GM23338 (cell line): ENCODE results near the gene MYO18B. TPM values are rescaled to one million over a fixed set of nuclear protein-coding genes. Genes with fewer than 3 reads are reported as not detected.

Experiments
- ATAC-seq: fragments of 200-7000 bp; cut with Tn5 transposase; 3 replicates; pipeline ENCODE4 v1.9.1; 2020
- DNase-seq: peaks from one replicate; pipeline ENCODE4 v3.0.0-alpha.2; 2015; ENCODE audit warnings: low spot score
- H2AFZ ChIP-seq: fragments of 200-600 bp; sonication (generic); 2 replicates; pipeline ENCODE4 v1.8.0; 2016; ENCODE audit warnings: antibody characterized with exemption, mild to moderate bottlenecking, moderate library complexity
- H3F3A ChIP-seq: fragments of 200-600 bp; sonication (generic); replicated peaks from 2 replicates; pipeline ENCODE4 v1.8.0; 2017; ENCODE audit warnings: antibody characterized with exemption, mixed run types, low read depth
- H3K27ac ChIP-seq: fragments of 200-600 bp; sonication (generic); 2 replicates; pipeline ENCODE4 v1.6.1; 2016; ENCODE audit warnings: low read depth
- H3K27me3 ChIP-seq: fragments of 200-600 bp; sonication (generic); 2 replicates; pipeline ENCODE4 v1.8.0; 2016; ENCODE audit warnings: mild to moderate bottlenecking, mixed run types, moderate library complexity; ENCODE audit not compliant: insufficient read depth
- H3K36me3 ChIP-seq: fragments of 200-600 bp; sonication (generic); 2 replicates; pipeline ENCODE4 v1.8.0; 2016; ENCODE audit warnings: mild to moderate bottlenecking; ENCODE audit not compliant: insufficient read depth
- H3K4me1 ChIP-seq: fragments of 200-600 bp; sonication (generic); 2 replicates; pipeline ENCODE4 v1.8.0; 2016; ENCODE audit warnings: mild to moderate bottlenecking, moderate library complexity; ENCODE audit not compliant: insufficient read depth
- H3K4me2 ChIP-seq: fragments of 200-600 bp; sonication (generic); 2 replicates; pipeline ENCODE4 v1.7.1; 2017; ENCODE audit warnings: mixed run types
- H3K4me3 ChIP-seq: fragments of 200-600 bp; sonication (generic); 2 replicates; pipeline ENCODE4 v1.6.1; 2016; ENCODE audit warnings: mixed run types
- H3K79me2 ChIP-seq: fragments of 200-600 bp; sonication (generic); replicated peaks from 2 replicates; pipeline ENCODE4 v1.8.0; 2017; ENCODE audit warnings: mild to moderate bottlenecking; ENCODE audit not compliant: insufficient read depth
- H3K9me2 ChIP-seq: fragments of 200-600 bp; sonication (generic); 2 replicates; pipeline ENCODE4 v1.8.0; 2017; ENCODE audit not compliant: insufficient read depth
- H4K20me1 ChIP-seq: fragments of 200-600 bp; sonication (generic); replicated peaks from 2 replicates; pipeline ENCODE4 v1.8.0; 2017; ENCODE audit warnings: mild to moderate bottlenecking; ENCODE audit not compliant: insufficient read depth
- H3K27ac Mint-ChIP-seq: 2 replicates; pipeline ENCODE4 v1.8.0; 2020; ENCODE audit warnings: inconsistent platforms, mild to moderate bottlenecking, moderate library complexity, mixed read lengths
- H3K27me3 Mint-ChIP-seq: 3 replicates; pipeline ENCODE4 v1.8.0; 2022; ENCODE audit warnings: low read depth, mild to moderate bottlenecking, moderate library complexity, mixed read lengths, inconsistent platforms; ENCODE audit not compliant: insufficient read depth, poor library complexity
- H3K36me3 Mint-ChIP-seq: 3 replicates; pipeline ENCODE4 v1.8.0; 2021; ENCODE audit warnings: low read depth, mild to moderate bottlenecking, inconsistent platforms, moderate library complexity, mixed read lengths
- H3K4me1 Mint-ChIP-seq: 3 replicates; pipeline ENCODE4 v1.8.0; 2020; ENCODE audit warnings: mild to moderate bottlenecking, inconsistent platforms, mixed read lengths
- H3K4me3 Mint-ChIP-seq: 3 replicates; pipeline ENCODE4 v1.8.0; 2021; ENCODE audit warnings: moderate library complexity, mild to moderate bottlenecking, inconsistent platforms, mixed read lengths
- H3K9me3 Mint-ChIP-seq: 3 replicates; pipeline ENCODE4 v1.8.0; 2020; ENCODE audit warnings: moderate library complexity, mild to moderate bottlenecking, inconsistent platforms, mixed read lengths
- CREB1 ChIP-seq: fragments of 250-450 bp; sonication (Bioruptor Pico); IDR thresholded peaks from 2 replicates; pipeline ENCODE4 v1.5.0; 2020; ENCODE audit warnings: low read depth, mild to moderate bottlenecking, moderate library complexity
- EZH2 ChIP-seq: fragments of 200-600 bp; sonication (generic); IDR thresholded peaks from one replicate; pipeline ENCODE4 v1.8.0; 2017; ENCODE audit warnings: antibody characterized with exemption, mild to moderate bottlenecking, low read depth; ENCODE audit not compliant: unreplicated experiment
- EZH2phosphoT487 ChIP-seq: fragments of 200-600 bp; sonication (generic); IDR thresholded peaks from one replicate; pipeline ENCODE4 v1.8.1; 2018; ENCODE audit warnings: antibody characterized with exemption; ENCODE audit not compliant: unreplicated experiment
- JUNB ChIP-seq: IDR thresholded peaks from one replicate; pipeline ENCODE4 v1.6.1; 2016; ENCODE audit warnings: antibody characterized with exemption; ENCODE audit not compliant: unreplicated experiment
- NANOG ChIP-seq: IDR thresholded peaks from 2 replicates; pipeline ENCODE4 v1.6.1; 2016; ENCODE audit warnings: antibody characterized with exemption, borderline replicate concordance
- POLR2AphosphoS5 ChIP-seq: IDR thresholded peaks from 2 replicates; pipeline ENCODE4 v1.6.1; 2016; ENCODE audit warnings: antibody characterized with exemption, low read depth
- STAT1 ChIP-seq: IDR thresholded peaks from one replicate; pipeline ENCODE4 v1.6.1; 2016; ENCODE audit warnings: antibody characterized with exemption; ENCODE audit not compliant: unreplicated experiment
- ZNF114 ChIP-seq: fragments of 250-450 bp; sonication (Bioruptor Pico); IDR thresholded peaks from 2 replicates; pipeline ENCODE4 v1.5.0; 2020; ENCODE audit warnings: mild to moderate bottlenecking, moderate library complexity
- ZNF331 ChIP-seq: fragments of 250-450 bp; sonication (Bioruptor Pico); IDR thresholded peaks from 2 replicates; pipeline ENCODE4 v1.5.0; 2020; ENCODE audit warnings: low read depth, mild to moderate bottlenecking, moderate library complexity
- polyA plus RNA-seq: library from polyadenylated mRNA; unstranded; fragments of >200 nt; fragmentation: Nextera tagmentation; extraction: Ambion mirVana; gene quantifications from 2 replicates; pipeline ENCODE4 v1.2.1, GENCODE V29; 2016
- total RNA-seq: library from RNA; depleted of rRNA; stranded (reverse); fragments of >200 nt; shearing (Covaris generic); gene quantifications from 2 replicates; pipeline ENCODE4 v1.2.3, GENCODE V29; 2014
- TF ChIP-seq, protein P1 (sequence below), 2 experiments: fragments of 200-600 bp in 1 of 2; sonication (generic) in 1 of 2; conservative IDR thresholded peaks; 2 replicates each; pipeline versions ENCODE4 v1.5.1 to v1.6.1; 2016 to 2017; ENCODE audit warnings: antibody characterized with exemption in 2 of 2, low read depth in 2 of 2, mild to moderate bottlenecking in 2 of 2, moderate library complexity in 1 of 2
- TF ChIP-seq, protein P2 (sequence below): fragments of 250-450 bp; sonication (Bioruptor Pico); IDR thresholded peaks from 2 replicates; pipeline ENCODE4 v1.5.0; 2020; ENCODE audit warnings: mild to moderate bottlenecking, moderate library complexity
- TF ChIP-seq, protein P3 (sequence below): IDR thresholded peaks from 2 replicates; pipeline ENCODE4 v1.6.1; 2016; ENCODE audit warnings: antibody characterized with exemption
- TF ChIP-seq, protein P4 (sequence below): IDR thresholded peaks from one replicate; pipeline ENCODE4 v1.6.1; 2018; ENCODE audit warnings: antibody characterized with exemption; ENCODE audit not compliant: unreplicated experiment

The MYO18B gene
- total and polyA plus RNA-seq, 2 experiments from 2014 or later, result 0.36 to 0.45 TPM

DNA sequence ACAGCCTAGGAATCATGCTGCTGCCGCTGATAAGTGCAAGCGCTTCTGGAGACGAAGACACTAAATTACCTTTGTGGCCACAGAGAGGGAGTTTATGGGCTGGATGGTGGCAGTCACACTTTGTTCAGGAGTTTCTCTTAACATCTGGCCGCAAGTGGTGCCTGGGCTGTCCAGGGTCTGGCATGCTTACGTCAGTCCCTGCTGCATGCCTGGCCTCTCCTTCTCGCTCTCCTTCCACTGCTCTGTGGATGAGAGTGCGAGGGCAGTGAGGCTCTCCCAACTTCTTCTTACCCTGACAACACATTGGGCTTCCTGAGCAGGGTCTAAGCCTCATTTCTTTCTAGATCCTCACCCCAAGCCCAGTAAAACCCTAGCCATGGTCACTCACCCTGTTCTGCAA, 266.6 kb downstream of the MYO18B start:
- H3K27me3 Mint-ChIP-seq, result no peaks in the 10 kb centered on the region

More for the DNA sequence above, 266.6 kb downstream of the MYO18B start:
- H3K27ac Mint-ChIP-seq, result no peak overlapping the region
- H3K36me3 Mint-ChIP-seq, result no peaks in the 10 kb centered on the region
- H3K4me1 Mint-ChIP-seq, result peaks cover under 1% of the 10 kb centered on the region; the same call in 1 of the 3 replicates
- Histone ChIP-seq H3K79me2 (no peaks in the 10 kb centered on the region), H2AFZ (no peak overlapping the region; the same call in 1 of the 2 replicates), H4K20me1 (no peaks in the 10 kb centered on the region), H3F3A (no peaks in the 10 kb centered on the region), H3K4me2 (no peak overlapping the region), H3K4me3 (no peak overlapping the region), H3K9me2 (no peaks in the 10 kb centered on the region; the same call in 1 of the 2 replicates), H3K27me3 (no peaks in the 10 kb centered on the region), H3K36me3 (no peaks in the 10 kb centered on the region), H3K4me1 (0 out of 2 replicates have a peak, but pooled peaks cover 4% of the 10 kb centered on the region), H3K27ac (no peak overlapping the region)
- no peak overlapping the region for H3K4me3 Mint-ChIP-seq
- ATAC-seq (no peak), DNase-seq (no peak)
- H3K9me3 Mint-ChIP-seq, result no peaks in the 10 kb centered on the region
- TF ChIP-seq NANOG, result no peak
- TF ChIP-seq, protein P1, sequence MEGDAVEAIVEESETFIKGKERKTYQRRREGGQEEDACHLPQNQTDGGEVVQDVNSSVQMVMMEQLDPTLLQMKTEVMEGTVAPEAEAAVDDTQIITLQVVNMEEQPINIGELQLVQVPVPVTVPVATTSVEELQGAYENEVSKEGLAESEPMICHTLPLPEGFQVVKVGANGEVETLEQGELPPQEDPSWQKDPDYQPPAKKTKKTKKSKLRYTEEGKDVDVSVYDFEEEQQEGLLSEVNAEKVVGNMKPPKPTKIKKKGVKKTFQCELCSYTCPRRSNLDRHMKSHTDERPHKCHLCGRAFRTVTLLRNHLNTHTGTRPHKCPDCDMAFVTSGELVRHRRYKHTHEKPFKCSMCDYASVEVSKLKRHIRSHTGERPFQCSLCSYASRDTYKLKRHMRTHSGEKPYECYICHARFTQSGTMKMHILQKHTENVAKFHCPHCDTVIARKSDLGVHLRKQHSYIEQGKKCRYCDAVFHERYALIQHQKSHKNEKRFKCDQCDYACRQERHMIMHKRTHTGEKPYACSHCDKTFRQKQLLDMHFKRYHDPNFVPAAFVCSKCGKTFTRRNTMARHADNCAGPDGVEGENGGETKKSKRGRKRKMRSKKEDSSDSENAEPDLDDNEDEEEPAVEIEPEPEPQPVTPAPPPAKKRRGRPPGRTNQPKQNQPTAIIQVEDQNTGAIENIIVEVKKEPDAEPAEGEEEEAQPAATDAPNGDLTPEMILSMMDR (conservative IDR thresholded peaks at IDR 0.05; ENCODE audit: low read depth in 2 of 2), result no peak
- TF ChIP-seq, protein P2, sequence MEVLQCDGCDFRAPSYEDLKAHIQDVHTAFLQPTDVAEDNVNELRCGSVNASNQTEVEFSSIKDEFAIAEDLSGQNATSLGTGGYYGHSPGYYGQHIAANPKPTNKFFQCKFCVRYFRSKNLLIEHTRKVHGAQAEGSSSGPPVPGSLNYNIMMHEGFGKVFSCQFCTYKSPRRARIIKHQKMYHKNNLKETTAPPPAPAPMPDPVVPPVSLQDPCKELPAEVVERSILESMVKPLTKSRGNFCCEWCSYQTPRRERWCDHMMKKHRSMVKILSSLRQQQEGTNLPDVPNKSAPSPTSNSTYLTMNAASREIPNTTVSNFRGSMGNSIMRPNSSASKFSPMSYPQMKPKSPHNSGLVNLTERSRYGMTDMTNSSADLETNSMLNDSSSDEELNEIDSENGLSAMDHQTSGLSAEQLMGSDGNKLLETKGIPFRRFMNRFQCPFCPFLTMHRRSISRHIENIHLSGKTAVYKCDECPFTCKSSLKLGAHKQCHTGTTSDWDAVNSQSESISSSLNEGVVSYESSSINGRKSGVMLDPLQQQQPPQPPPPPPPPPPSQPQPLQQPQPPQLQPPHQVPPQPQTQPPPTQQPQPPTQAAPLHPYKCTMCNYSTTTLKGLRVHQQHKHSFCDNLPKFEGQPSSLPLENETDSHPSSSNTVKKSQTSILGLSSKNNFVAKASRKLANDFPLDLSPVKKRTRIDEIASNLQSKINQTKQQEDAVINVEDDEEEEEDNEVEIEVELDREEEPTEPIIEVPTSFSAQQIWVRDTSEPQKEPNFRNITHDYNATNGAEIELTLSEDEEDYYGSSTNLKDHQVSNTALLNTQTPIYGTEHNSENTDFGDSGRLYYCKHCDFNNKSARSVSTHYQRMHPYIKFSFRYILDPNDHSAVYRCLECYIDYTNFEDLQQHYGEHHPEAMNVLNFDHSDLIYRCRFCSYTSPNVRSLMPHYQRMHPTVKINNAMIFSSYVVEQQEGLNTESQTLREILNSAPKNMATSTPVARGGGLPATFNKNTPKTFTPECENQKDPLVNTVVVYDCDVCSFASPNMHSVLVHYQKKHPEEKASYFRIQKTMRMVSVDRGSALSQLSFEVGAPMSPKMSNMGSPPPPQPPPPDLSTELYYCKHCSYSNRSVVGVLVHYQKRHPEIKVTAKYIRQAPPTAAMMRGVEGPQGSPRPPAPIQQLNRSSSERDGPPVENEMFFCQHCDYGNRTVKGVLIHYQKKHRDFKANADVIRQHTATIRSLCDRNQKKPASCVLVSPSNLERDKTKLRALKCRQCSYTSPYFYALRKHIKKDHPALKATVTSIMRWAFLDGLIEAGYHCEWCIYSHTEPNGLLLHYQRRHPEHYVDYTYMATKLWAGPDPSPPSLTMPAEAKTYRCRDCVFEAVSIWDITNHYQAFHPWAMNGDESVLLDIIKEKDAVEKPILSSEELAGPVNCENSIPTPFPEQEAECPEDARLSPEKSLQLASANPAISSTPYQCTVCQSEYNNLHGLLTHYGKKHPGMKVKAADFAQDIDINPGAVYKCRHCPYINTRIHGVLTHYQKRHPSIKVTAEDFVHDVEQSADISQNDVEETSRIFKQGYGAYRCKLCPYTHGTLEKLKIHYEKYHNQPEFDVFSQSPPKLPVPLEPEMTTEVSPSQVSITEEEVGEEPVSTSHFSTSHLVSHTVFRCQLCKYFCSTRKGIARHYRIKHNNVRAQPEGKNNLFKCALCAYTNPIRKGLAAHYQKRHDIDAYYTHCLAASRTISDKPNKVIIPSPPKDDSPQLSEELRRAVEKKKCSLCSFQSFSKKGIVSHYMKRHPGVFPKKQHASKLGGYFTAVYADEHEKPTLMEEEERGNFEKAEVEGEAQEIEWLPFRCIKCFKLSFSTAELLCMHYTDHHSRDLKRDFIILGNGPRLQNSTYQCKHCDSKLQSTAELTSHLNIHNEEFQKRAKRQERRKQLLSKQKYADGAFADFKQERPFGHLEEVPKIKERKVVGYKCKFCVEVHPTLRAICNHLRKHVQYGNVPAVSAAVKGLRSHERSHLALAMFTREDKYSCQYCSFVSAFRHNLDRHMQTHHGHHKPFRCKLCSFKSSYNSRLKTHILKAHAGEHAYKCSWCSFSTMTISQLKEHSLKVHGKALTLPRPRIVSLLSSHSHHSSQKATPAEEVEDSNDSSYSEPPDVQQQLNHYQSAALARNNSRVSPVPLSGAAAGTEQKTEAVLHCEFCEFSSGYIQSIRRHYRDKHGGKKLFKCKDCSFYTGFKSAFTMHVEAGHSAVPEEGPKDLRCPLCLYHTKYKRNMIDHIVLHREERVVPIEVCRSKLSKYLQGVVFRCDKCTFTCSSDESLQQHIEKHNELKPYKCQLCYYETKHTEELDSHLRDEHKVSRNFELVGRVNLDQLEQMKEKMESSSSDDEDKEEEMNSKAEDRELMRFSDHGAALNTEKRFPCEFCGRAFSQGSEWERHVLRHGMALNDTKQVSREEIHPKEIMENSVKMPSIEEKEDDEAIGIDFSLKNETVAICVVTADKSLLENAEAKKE, result no peak
- no peak for TF ChIP-seq CREB1
- no peak for TF ChIP-seq EZH2phosphoT487
- TF ChIP-seq ZNF114 (CRISPR knock-in tag), result no peak
- no peak for TF ChIP-seq ZNF331 (CRISPR knock-in tag)
- no peak for TF ChIP-seq STAT1
- no peak for TF ChIP-seq POLR2AphosphoS5
- TF ChIP-seq, protein P3, sequence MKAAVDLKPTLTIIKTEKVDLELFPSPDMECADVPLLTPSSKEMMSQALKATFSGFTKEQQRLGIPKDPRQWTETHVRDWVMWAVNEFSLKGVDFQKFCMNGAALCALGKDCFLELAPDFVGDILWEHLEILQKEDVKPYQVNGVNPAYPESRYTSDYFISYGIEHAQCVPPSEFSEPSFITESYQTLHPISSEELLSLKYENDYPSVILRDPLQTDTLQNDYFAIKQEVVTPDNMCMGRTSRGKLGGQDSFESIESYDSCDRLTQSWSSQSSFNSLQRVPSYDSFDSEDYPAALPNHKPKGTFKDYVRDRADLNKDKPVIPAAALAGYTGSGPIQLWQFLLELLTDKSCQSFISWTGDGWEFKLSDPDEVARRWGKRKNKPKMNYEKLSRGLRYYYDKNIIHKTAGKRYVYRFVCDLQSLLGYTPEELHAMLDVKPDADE, result no peak
- TF ChIP-seq JUNB, result no peak
- TF ChIP-seq, protein P4, sequence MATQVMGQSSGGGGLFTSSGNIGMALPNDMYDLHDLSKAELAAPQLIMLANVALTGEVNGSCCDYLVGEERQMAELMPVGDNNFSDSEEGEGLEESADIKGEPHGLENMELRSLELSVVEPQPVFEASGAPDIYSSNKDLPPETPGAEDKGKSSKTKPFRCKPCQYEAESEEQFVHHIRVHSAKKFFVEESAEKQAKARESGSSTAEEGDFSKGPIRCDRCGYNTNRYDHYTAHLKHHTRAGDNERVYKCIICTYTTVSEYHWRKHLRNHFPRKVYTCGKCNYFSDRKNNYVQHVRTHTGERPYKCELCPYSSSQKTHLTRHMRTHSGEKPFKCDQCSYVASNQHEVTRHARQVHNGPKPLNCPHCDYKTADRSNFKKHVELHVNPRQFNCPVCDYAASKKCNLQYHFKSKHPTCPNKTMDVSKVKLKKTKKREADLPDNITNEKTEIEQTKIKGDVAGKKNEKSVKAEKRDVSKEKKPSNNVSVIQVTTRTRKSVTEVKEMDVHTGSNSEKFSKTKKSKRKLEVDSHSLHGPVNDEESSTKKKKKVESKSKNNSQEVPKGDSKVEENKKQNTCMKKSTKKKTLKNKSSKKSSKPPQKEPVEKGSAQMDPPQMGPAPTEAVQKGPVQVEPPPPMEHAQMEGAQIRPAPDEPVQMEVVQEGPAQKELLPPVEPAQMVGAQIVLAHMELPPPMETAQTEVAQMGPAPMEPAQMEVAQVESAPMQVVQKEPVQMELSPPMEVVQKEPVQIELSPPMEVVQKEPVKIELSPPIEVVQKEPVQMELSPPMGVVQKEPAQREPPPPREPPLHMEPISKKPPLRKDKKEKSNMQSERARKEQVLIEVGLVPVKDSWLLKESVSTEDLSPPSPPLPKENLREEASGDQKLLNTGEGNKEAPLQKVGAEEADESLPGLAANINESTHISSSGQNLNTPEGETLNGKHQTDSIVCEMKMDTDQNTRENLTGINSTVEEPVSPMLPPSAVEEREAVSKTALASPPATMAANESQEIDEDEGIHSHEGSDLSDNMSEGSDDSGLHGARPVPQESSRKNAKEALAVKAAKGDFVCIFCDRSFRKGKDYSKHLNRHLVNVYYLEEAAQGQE, result no peak
- no peak for TF ChIP-seq EZH2
